Stimulated activated CD4-positive, alpha-beta T cell treated with anti-CD3 and anti-CD28 coated beads, Interleukin-2, amount 100 ng/mL, for 4 hours (primary cell): ENCODE data around the gene BTRC.

Source experiments
- DNase-seq: peaks from one replicate; pipeline ENCODE4 v3.0.0-alpha.2; 2020; ENCODE audit warnings: low read depth

Gene BTRC

DNA sequence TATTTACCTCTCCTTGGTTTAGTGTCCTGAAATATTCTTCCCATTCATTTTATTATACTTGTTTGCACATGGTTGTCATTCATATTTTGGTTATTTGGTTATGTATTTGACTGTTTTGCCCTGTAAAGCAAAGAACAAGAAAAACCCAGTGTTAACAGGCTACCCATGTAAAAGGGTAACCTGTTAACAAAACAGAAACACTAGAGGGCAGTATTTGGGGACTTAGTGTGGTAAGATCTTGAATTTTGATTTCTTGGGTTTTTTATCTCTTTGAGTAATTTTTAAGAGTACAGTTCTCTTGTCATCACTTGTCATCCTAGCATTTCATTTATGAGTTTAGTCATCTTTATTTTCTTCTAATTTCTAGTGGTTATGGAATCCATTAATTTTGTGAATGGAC, 182.8 kb downstream of the BTRC start:
- DNase-seq: no peak

DNA sequence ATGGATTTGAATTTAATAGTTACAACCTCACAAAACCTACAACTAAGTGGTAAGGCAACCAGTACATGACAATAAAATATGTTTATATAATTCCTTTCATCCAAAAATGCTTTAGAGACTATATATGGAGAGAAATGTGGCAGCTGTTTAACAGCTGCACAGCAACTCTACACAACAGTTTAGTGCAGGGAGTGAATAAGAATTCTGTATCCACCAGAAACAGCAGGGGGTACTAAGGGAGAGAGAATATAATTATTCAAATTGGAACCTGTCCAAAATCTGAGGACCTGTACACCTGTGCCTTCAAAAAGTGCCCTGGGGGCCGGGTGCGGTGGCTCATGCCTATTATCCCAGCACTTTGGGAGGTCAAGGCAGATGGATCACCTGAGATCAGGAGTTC, 184.5 kb downstream of the BTRC start:
- no peak for DNase-seq

DNA sequence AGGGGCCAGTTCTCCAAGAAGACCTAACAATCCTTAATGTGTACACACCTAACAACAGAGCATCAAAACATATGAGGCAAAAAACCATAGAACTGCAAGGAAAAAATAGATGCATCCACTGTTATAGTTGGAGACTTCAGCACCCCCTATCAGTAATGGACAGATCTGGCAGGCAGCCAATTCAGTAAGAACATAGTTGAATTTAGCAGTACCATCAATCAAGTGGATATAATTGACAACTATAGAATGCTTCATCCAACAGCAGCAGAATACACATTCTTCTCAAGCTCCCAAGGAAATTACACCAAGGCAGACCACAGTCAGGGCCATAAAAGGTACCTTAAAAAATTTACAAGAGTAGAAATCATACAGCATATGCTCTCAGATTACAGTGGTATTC, 191.9 kb downstream of the BTRC start:
- no peak for DNase-seq

DNA sequence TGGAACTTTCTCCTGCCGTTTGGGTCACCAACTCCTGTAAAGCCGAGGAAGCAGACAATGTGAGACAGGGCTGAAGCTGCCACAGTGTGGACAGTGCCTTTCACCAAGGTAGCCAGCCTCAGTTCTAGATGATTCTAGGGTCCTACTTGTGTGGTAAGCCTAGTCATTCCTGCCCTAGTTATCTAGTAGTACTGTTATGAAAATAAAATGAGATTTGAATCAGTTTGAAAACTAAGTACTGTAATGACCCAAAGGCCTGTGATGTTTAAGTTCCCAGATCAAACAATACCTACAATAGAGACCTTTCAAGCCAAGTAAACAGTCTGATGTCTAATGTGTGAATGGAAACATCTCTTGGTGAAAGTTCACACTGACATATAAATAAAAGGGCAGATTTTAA, 197.0 kb downstream of the BTRC start:
- no peak for DNase-seq

DNA sequence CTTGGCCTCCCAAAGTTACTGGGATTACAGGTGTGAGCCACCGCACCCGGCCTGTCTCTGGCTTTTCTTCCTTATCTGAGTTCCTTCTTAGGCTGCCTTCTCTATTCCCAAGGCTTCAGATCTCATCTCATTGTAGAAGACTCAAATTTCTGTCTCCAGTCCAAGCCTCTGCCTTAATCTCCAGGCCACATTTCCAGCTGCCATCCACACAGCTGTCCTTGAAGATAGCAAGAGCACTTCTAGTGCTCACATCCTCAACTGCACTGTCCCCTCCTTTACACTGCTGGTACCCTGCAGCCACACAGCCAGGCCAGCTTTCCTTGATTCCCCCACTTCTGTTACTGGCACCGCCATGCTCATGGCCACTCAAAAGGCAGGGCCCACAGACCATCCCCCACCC, 198.5 kb downstream of the BTRC start:
- DNase-seq: no peak

DNA sequence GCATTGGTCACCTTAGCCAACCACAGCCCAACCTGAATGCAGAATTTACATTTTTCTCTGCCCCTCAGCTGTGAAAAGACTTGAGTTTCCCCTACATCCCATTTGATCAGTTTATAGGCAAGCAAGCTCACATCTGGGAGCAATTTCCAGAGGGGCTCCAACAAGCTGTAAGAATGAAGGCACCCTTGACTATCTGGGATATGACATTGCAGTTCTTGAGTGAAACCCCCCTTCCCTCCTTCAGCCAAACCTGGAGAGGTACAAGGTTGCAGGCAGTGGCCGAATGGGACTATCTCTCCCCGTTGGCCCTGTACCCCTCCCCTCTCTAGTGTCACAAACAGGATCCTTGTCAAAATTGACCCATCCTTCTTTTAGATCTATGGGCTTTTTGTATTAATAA, 203.6 kb downstream of the BTRC start:
- DNase-seq: no peak

DNA sequence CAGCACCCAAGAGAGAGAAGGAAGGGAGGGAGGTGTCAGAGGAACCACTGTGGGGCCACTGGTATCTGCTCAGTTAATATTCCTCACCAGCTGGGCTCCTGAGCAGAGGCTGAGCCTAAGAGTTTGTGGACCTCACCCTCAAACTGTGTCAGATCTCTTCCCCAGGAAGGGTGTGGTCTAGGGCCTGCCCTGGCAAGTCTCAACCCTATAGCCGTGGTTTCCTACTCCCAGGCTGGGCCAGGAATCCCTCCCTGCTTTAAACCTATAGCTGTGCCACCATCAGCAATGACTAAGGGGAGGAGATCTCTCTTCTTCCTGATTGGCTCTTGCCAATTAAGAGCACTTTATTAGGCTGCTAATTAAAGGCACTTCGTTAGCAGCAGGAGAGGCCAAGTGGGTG, 204.2 kb downstream of the BTRC start:
- DNase-seq: no peak

DNA sequence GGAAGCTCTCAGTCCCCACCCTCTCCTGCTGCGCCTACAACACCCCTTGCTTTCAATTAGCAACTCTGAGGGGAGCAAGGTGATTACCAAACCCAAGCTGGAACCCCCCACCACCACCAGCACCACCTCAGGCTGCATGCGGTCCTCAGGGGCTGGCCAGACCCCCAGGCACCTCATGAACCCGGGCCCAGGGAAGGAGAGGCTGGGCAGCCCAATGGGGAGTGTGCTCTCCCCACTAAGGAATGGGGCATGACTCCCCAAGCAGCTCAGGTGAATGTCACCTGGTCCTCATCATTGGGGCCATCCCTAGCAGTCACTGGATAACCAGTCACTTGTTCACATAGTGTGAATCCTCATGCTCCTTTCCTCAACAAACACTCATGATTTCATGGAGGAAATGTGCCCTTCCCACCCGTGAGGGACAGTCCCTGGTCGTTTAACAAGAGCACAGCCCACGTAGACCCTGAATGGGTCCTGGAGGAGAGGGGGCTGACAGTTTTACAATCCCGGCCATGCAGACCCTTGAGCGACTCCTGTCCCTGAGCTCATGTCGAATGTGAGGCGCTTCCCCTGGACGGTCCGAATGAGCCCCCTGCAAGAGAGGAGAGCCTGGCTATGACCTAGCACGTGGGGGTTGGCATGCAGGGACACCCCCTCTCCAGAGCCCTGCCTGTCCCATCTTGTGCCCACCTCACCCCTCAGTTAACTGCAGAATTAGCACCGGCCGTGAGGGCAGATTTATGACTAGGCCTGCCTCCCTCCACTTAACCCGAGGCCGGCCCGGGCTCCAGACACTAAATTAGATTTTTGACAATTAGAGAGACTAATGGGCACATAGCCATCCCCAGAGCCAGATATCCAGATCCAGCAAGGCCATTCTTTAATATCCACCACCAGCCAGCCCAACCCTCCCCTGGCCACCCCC, 205.0 kb downstream of the BTRC start:
- DNase-seq: no peak

DNA sequence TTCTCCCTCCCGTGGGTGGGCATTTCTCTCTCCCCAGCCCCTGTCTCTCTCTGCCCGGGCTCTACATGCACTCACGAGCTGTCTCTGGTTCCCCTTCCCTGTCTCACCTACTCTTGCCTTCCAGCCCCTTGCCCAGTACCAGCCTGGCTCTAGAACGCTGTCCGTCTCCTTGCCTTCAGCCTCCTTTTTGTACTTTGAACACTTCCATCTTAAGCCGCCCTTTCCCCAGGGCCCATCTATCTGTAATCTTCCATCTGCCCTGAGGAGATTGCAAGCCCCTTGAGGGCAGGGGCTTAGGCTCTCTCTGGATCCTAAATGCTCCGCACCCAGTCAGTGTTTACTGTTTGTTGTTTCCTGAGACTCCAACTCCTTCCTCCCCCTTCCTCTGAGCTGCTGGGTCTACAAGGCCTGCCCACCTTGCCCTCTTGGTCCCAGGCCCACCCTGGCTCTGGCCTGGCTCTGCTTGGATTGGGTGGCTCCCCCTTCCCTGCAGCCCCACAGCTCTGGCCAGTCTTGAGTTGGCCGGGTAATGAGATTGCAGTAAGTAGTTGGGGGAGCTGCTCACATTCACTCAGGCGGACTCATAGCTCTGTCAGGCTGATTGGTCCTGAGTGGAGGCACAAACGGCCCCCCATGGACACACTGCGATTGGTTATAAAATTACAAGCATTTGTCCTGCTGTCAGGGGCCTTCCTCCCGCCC, 205.8 kb downstream of the BTRC start:
- no peak for DNase-seq

DNA sequence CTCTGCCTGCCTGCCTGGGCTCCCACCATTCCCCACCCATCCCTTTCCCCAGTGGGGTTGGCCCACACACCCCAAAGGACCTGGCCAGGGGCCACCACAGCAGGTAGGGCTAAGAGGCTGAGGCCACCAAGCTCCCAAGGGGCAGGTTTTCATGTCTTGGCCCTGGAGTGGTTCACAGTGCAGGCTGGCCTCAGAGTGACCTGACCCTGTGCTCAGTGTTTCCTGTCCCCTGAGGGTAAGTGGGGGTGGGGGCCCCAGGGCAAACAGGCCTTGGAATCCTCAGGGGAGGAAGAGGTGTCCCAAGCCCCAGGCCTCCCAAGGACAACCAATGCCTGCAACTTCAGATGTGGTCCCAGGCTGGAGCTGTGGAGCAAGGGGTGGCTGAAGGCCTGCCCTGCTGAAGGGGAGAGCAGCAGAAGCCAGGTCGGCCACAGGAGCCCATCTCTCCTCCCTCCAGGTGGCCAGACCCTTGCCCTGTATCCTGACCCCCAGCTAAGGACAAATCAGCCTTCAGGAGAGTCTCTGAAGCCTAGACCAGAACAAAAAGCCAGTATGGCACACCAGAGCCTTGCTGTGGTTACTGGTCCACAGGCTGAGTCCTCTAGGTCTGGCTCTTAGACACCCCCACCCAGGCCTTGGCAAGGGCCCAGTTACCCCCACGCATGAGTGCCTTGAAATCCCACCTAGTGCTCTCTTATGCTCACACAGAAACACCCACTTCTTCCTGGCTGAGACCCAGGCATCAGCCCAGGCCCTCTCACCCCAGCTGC, 206.5 kb downstream of the BTRC start:
- no peak for DNase-seq

DNA sequence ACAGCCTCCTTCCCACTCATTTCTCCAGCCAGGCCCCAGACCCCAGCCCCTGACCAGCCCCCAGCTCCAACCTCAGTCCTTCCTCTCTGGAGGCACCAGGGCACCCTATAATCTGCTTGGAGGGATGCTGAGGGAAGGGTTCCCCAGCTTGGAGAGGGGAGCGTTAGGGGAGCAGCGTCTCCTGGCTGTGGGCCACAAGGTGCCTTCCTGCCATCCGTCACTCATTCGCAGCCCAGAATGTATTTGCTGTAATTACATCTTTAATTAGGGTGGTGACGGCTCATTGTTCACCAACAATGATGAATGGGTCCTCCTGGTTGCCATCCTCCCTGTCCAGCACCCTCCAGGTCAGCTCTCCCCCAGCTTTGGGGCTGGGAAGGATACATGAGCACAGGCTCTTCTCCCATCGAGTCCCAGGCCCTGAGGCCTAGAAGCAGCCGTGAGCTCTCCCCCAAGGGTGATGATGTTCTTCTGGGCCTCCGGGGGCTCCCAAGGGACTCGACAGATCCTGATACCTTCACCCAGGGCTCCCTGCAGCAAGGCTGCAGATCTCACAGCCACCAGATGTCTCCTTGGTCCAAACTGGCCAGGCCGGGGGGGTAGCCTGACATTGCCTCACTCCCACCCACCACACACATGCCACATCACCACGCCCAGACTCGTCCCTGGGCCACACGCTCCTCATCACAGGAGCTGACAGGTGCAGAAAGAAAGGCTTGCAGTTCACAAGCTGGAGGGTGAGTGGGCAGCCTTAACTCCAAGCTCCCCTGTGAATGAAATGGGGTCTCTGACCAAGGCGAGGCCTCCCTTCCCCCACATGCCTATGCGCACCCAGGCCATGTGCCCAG, 207.3 kb downstream of the BTRC start:
- no peak for DNase-seq

DNA sequence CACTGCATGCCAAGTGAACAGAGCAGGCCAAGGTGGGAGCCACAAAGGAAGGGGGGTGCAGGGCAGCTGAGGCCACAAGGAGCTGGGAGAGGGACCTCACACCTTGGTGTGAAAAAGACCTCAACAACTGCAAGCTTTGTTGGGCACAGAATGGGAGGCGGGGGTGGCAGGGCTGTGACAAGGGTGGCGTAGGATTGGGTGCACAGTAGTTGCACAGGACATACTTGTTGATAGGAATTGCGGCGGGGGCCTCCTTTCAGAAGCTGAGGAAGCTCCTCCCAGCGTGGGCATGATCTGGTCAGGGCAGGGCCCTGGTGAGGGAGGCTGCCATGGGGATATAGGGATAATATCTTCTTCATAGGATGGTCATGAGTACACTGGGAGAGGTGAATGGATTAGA, 208.3 kb downstream of the BTRC start:
- DNase-seq: no peak

DNA sequence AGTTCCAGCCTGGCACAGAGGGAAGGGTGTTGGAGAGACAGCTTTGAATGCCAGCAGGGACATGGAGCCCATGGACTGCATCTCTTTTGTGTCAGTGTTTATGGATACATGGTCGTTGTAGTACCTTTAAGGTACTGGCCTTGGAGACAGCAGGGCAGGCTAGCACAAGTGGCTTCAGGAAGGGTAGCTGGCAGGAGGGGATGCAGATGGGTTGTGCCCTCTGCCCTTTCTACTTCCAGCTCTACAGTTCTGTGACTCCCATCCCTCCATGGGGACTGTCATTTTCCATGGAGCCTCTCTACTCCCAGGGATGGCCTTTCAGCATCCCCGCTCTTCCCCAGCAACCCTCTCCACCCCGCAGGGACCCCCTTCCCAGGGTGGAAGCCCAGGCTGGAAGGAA, 209.0 kb downstream of the BTRC start:
- no peak for DNase-seq

DNA sequence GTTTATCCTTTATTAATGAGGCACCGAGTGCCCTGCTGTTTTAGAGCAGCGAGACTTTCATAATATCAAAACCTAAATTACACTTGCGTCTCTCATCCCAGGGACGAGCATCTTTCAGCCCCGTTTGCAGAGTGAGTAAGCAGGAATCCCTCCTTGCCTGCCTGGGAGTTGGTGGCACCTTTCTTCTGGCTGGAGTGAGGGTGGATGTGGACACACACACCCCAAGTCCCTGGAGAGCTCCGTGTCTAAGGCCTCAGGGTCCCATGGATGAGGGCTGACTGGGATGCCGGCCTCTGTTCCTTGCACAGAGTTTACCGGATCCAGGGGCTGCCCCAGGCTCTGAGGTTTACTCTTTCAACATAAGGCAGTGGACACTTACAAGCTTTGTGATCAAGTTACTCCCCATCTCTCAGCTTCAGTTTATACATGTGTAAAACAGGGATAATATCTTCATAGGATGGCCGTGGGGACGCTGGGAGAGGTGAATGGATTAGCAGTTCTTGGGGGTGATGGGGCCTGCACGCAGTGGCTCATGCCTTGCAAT, 209.6 kb downstream of the BTRC start:
- no peak for DNase-seq

DNA sequence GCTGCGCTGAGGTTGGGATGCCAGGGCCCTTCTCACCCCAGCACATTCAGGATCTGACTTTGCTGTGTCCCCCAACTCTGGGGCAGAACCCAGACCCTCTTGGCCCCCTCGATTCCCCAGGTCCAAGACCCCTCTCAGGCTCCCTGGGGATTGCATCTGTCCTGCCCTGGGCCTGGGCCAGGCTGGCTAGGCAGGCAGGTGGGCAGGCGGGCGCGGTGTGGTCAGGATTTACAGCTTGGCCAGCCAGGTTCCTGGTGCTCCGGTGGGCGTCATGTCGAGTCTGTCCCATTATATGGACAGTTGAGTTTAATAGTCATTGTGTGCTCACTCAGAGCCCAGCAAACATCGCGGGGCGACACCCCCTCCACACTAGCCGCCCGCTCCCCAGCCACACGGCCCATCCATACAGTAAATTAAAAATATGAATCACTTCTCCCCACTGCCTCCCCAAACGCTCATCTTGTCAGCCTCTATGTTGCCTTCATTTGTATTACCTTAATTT, 210.6 kb downstream of the BTRC start:
- no peak for DNase-seq

DNA sequence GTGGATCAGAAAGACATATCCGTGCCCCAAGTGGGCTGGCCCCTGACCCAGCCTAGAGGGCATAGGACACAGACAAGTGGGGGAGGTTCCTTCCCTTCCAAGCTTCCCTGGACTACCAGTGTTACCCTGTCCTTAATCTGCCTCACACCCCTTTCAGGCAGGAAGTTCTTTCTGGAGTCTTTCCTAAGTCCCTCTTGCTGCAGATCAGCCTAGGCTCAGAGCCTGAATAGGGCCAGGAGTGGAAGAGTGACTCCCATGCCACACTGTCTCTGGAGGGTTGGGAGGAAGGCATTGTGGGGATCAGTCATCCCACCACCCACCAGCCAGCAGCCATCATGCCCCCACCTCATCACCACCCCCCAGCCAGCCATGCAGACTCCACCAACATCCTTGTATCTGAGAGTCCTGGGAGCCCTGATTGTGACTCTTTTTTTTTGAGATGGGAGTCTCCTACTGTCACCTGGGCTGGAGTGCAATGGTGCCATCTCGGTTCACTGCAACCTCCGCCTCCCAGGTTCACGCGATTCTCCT, 211.5 kb downstream of the BTRC start:
- DNase-seq: no peak

DNA sequence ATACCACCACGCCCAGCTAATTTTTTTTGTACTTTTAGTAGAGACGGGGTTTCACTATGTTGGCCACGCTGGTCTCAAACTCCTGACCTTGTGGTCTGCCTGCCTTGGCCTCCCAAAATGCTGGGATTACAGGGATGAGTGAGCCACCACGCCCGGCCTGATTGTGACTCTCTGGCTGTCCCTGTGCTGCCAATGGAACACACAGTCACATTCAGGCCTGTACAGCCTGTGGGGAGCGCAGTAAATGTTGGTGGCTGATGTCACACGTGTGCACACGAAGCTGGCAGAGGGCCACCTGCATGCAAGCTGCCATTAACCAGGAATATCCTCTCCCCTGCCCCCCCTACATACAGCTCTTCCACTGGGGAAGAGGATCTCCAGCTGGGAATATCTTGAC, 212.0 kb downstream of the BTRC start:
- no peak for DNase-seq

DNA sequence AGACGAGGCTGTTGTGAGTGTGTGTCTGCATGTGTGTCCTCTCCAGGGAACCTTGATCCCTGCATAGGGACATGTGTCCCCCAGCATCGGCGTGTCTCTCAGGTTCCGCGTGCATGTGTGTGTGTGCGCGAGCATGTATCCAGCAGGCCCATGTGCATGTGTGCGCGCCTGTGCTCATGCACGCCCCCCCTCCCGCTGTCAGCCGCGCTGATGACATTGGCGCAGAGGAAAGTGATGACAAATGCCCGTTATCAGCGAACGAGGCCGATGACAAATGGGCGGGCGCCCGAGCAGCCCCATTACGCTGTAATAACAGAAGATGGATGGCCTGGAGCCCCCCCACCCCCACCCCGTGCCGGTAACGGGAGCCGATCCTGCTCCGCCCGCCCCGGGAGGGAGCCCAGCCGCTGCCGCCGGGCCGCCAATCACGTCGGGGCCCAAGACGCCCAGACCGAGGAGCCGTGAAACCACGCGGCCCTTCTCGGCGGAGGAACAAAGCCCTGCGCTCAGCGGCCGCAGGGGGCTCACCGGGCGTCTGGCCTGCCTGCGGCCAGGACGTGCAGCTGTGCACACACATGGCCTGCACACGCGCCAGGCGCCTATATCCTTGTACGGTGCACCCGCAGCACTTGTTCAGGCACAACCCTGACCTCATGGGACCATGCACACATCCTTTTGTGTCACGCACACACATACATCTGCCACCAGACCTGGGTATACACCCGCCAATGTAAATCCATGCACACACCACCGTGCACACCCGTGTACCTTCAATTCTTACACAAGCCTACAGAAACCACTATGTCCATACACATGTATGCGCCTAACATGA, 212.6 kb downstream of the BTRC start:
- no peak for DNase-seq

DNA sequence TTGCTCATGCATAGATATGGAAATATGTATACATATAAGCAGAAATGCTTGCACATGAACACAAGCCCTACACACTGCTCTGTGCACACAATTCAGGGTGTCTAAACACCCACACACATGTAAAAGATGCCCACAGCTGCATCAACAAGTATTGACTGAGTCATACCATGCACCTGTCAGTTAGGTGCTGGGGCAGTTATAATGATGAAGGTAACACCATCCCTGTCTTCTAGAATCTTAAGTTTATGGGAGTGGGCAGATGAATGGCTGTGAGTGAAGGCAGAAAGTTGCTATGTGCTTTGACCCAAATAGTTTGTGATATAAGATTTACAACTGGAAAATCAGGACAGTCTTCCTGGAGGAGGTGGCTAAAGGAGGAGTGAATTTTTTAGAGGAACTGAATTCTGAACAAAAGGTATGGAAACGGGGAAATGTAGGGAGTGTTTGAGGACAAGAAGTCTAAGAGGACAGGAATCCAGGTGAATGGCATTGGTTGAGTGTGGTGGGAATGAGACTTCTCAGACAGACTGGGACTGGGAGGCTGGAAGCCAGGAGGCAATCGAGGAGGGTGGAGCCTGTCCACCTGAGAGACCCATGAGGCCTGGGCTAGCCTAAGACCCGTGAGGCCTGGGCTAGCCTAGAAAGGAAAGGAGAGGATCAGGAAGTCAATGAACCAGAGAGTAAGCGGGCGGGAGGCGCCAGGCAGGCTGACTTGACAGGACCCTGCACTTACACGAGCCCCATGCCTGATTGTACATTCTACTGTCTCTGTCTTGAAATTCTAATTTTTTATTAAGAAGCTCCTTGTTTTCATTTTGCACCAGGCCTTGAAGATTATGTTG, 213.4 kb downstream of the BTRC start:
- no peak for DNase-seq
